Panc1 (cell line): Measurements from ENCODE around the gene TMEM247. TPM values are rescaled to one million over a fixed set of nuclear protein-coding genes. Genes with fewer than 3 reads are reported as not detected.

Experiments
- ATAC-seq: fragments of 200-7000 bp; cut with Tn5 transposase; 2 replicates; pipeline ENCODE4 v1.9.1; 2020; ENCODE audit warnings: mild to moderate bottlenecking, moderate library complexity
- BruUV-seq: library from RNA; stranded (reverse); fragments of 400-500 nt; replicated peaks from 2 replicates; lab custom pipeline; 2021; lab: Mats Ljungman, UMichigan
- CTCF ChIA-PET: fragments of 300-600 bp; sonication (Branson Sonifier 250); formaldehyde crosslinking; loops from one replicate; lab custom pipeline; 2022; ENCODE audit warnings: antibody characterized with exemption; lab: Charles Lee
- POLR2A ChIA-PET: fragments of 300-600 bp; sonication (Branson Sonifier 250); formaldehyde crosslinking; loops from one replicate; lab custom pipeline; 2022; ENCODE audit warnings: antibody characterized with exemption; lab: Charles Lee
- DNase-seq: peaks from one replicate; pipeline ENCODE4 v3.0.0-alpha.2; 2010; ENCODE audit warnings: low read depth, low spot score
- H3K27ac ChIP-seq: 2 replicates; pipeline ENCODE4 v1.5.1; 2011; ENCODE audit warnings: mild to moderate bottlenecking, low read length, inconsistent platforms
- H3K27me3 ChIP-seq: fragments of 200-500 bp; sonication (Bioruptor generic); 2 replicates; pipeline ENCODE4 v1.6.0; 2014; ENCODE audit warnings: low read length, inconsistent platforms; ENCODE audit not compliant: control insufficient read depth, insufficient read depth
- H3K36me3 ChIP-seq: fragments of 200-500 bp; sonication (Bioruptor generic); 2 replicates; pipeline ENCODE4 v1.5.1; 2014; ENCODE audit warnings: inconsistent platforms, mild to moderate bottlenecking, low read length, moderate library complexity; ENCODE audit not compliant: control insufficient read depth, insufficient read depth
- H3K4me1 ChIP-seq: 2 replicates; pipeline ENCODE4 v1.5.1; 2011; ENCODE audit warnings: inconsistent platforms, mild to moderate bottlenecking, low read length, moderate library complexity; ENCODE audit not compliant: control insufficient read depth, insufficient read depth
- H3K4me3 ChIP-seq, 2 experiments: 2 replicates each; pipeline ENCODE4 v1.5.1; 2011 to 2012; ENCODE audit warnings: low read depth in 2 of 2, low read length in 2 of 2, mild to moderate bottlenecking in 2 of 2, inconsistent platforms in 1 of 2, moderate library complexity in 1 of 2
- H3K9me3 ChIP-seq: fragments of 200-500 bp; sonication (Bioruptor generic); 2 replicates; pipeline ENCODE4 v1.5.1; 2014; ENCODE audit warnings: low read depth, mild to moderate bottlenecking, inconsistent platforms, low read length, moderate library complexity; ENCODE audit not compliant: control insufficient read depth, insufficient read depth
- POLR2AphosphoS5 ChIP-seq: IDR thresholded peaks from 2 replicates; pipeline ENCODE4 v1.6.1; 2012; ENCODE audit warnings: mild to moderate bottlenecking, low read depth, low read length, moderate library complexity
- SIN3A ChIP-seq: IDR thresholded peaks from 2 replicates; pipeline ENCODE4 v1.6.1; 2012; ENCODE audit warnings: low read depth, mild to moderate bottlenecking, low read length, moderate library complexity, borderline replicate concordance; ENCODE audit not compliant: insufficient read depth
- TCF7L2 ChIP-seq: IDR thresholded peaks from 2 replicates; pipeline ENCODE4 v1.6.1; 2011; ENCODE audit warnings: mild to moderate bottlenecking, low read depth, low read length, inconsistent platforms
- in situ Hi-C: cut with HindIII; loops from 2 replicates; pipeline ENCODE4 v1.10.0; 2016; ENCODE audit warnings: low sequenced_read_pairs, low pct_unique_long_range_greater_than_20kb
- intact Hi-C: fragments of 100-400 bp; cut with micrococcal nuclease; formaldehyde crosslinking; loops from one replicate; pipeline ENCODE4 v1.10.0; 2022; ENCODE audit not compliant: unreplicated experiment
- total RNA-seq: library from RNA; stranded (reverse); gene quantifications from one replicate; pipeline ENCODE4 v1.2.1, GENCODE V29; 2021; ENCODE audit not compliant: unreplicated experiment
- TF ChIP-seq, protein P1 (sequence below), 2 experiments: IDR thresholded peaks; 2 replicates each; pipeline ENCODE4 v1.6.1; 2011 to 2012; ENCODE audit warnings: low read depth in 2 of 2, control low read depth in 1 of 2, low read length in 1 of 2, mild to moderate bottlenecking in 1 of 2, moderate library complexity in 1 of 2; ENCODE audit not compliant: insufficient read depth in 1 of 2
- TF ChIP-seq, protein P2 (sequence below): fragments of 450-650 bp; IDR thresholded peaks from 2 replicates; pipeline ENCODE4 v1.5.1; 2017; ENCODE audit warnings: mild to moderate bottlenecking

Gene TMEM247
- total RNA-seq, 1 experiment from 2014 or later = not detected

DNA sequence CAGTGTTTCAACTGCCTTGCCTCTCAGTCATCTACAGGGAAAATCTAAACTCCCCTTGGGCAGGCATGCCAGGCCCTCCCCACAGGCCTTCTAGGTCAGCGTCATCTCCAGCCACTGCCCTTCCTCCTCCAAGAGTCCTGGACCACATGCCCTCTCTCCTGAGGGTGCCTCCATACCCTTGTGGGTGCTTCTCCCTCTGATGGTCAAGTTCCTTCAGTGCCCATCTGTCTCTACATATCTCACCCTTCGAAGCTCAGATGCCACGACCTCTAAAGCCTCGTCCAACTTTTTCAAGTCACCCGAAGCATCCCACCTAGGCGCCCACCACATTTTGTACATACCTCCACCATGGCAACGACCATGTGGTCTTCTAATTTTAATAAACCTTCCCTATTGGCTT lies 22.6 kb upstream of the TMEM247 start:
- intact Hi-C loops = no loop called here
- ATAC-seq (no peak), DNase-seq (no peak)
- no peak overlapping the region for H3K4me3 ChIP-seq
- H3K9me3 ChIP-seq = no peaks in the 10 kb centered on the region
- H3K27ac ChIP-seq = no peak overlapping the region
- in situ Hi-C loops = no loop called here
- ChIA-PET CTCF (no interaction called here), POLR2A (no interaction called here)
- H3K27me3 ChIP-seq = no peaks in the 10 kb centered on the region
- no peaks in the 10 kb centered on the region for H3K36me3 ChIP-seq
- TF ChIP-seq POLR2AphosphoS5 = no peak
- TF ChIP-seq, protein P1, sequence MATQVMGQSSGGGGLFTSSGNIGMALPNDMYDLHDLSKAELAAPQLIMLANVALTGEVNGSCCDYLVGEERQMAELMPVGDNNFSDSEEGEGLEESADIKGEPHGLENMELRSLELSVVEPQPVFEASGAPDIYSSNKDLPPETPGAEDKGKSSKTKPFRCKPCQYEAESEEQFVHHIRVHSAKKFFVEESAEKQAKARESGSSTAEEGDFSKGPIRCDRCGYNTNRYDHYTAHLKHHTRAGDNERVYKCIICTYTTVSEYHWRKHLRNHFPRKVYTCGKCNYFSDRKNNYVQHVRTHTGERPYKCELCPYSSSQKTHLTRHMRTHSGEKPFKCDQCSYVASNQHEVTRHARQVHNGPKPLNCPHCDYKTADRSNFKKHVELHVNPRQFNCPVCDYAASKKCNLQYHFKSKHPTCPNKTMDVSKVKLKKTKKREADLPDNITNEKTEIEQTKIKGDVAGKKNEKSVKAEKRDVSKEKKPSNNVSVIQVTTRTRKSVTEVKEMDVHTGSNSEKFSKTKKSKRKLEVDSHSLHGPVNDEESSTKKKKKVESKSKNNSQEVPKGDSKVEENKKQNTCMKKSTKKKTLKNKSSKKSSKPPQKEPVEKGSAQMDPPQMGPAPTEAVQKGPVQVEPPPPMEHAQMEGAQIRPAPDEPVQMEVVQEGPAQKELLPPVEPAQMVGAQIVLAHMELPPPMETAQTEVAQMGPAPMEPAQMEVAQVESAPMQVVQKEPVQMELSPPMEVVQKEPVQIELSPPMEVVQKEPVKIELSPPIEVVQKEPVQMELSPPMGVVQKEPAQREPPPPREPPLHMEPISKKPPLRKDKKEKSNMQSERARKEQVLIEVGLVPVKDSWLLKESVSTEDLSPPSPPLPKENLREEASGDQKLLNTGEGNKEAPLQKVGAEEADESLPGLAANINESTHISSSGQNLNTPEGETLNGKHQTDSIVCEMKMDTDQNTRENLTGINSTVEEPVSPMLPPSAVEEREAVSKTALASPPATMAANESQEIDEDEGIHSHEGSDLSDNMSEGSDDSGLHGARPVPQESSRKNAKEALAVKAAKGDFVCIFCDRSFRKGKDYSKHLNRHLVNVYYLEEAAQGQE (IDR thresholded peaks at IDR 0.05; ENCODE audit: insufficient read depth in 1 of 2, low read depth in 2 of 2, low read length in 1 of 2) = no peak
- TF ChIP-seq, protein P2, sequence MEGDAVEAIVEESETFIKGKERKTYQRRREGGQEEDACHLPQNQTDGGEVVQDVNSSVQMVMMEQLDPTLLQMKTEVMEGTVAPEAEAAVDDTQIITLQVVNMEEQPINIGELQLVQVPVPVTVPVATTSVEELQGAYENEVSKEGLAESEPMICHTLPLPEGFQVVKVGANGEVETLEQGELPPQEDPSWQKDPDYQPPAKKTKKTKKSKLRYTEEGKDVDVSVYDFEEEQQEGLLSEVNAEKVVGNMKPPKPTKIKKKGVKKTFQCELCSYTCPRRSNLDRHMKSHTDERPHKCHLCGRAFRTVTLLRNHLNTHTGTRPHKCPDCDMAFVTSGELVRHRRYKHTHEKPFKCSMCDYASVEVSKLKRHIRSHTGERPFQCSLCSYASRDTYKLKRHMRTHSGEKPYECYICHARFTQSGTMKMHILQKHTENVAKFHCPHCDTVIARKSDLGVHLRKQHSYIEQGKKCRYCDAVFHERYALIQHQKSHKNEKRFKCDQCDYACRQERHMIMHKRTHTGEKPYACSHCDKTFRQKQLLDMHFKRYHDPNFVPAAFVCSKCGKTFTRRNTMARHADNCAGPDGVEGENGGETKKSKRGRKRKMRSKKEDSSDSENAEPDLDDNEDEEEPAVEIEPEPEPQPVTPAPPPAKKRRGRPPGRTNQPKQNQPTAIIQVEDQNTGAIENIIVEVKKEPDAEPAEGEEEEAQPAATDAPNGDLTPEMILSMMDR = no peak
- TF ChIP-seq SIN3A = no peak
- TF ChIP-seq TCF7L2 = no peak
- H3K4me1 ChIP-seq = peaks cover 4% of the 10 kb centered on the region; the same call in 1 of the 2 replicates
- no TSS peak for BruUV-seq

DNA sequence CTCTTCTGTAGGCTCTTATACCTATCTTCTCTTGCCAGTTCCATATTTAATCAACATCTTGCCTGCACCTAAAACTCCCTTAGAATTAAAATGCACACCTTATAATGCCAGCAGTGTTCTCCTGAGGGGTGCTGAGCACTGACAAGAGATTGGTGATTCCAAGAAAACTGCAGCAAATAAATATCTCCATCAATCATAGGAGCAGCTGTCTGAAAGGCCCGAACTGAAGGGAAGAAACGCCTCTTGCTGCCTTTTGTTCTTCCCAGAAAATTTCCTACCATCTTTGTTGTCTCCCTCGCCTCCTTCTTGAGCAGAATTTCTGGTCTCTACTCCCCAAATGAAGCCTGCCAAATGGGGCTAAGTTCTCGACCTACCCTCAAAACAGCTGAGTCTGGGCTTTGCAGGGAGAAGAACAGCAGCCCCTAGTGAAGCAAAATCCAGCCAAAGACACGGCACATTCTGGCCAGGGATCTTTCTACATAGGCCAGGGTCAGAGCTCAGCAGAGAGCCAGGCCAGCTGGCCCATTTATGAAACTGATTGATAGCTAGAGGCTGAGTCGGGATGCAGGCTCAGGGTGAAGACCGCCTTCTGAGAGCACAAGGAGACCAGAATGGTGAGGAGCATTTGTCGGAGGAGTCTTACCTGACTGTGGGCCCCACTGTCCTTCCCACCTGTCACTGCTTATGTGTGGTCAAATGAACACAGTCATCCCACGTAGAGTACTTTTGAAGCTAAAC lies 20.4 kb upstream of the TMEM247 start:
- no peak for ATAC-seq
- Histone ChIP-seq H3K27me3 (no peaks in the 10 kb centered on the region), H3K27ac (no peak overlapping the region), H3K9me3 (no peaks in the 10 kb centered on the region), H3K36me3 (no peaks in the 10 kb centered on the region), H3K4me1 (peaks cover 4% of the 10 kb centered on the region; the same call in 1 of the 2 replicates), H3K4me3 (no peak overlapping the region)
- no TSS peak for BruUV-seq
- TF ChIP-seq, protein P2 = no peak
- no peak for TF ChIP-seq TCF7L2
- no peak for TF ChIP-seq POLR2AphosphoS5
- TF ChIP-seq SIN3A = no peak
- TF ChIP-seq, protein P1 (IDR thresholded peaks at IDR 0.05; ENCODE audit: insufficient read depth in 1 of 2, low read depth in 2 of 2, low read length in 1 of 2) = no peak
- ChIA-PET CTCF (interaction anchor here (0.6 to 0.7 kb wide), 3 partner anchors 157 to 465 kb away, joined by 3 to 6 read pairs (median 4); no protein-coding TSS in a partner anchor), POLR2A (no interaction called here)
- DNase-seq = no peak
- in situ Hi-C loops = no loop called here
- intact Hi-C loops = no loop called here
